ENCODE measurements around the gene SETD7. TPM values are rescaled to one million over a fixed set of nuclear protein-coding genes. Genes with fewer than 3 reads are reported as not detected.

Gene SETD7
- total RNA-seq, 6 experiments from 2014 or later, result 61.5 to 86.6 (median 67.9) TPM

- no peak for TF ChIP-seq CTCF (IDR thresholded peaks at IDR 0.05)
- H3K36me3 Mint-ChIP-seq (ENCODE audit: low read depth), result no peaks in the 10 kb centered on the region
- peaks cover 18% of the 10 kb centered on the region for H3K27me3 Mint-ChIP-seq (ENCODE audit: insufficient read depth)
- no peak overlapping the region for H3K27ac Mint-ChIP-seq
- H3K4me1 Mint-ChIP-seq (ENCODE audit: low read depth), result peaks cover 8% of the 10 kb centered on the region; the same call in 1 of the 2 replicates
- H3K4me3 Mint-ChIP-seq, result no peak overlapping the region
- H3K9me3 Mint-ChIP-seq, result no peaks in the 10 kb centered on the region
- no peak for DNase-seq
These were observed 12.4 kb upstream of the SETD7 start for GRCh38 chr4:139568206-139568955.

GRCh38 chr4:139567159-139567870, 11.3 kb upstream of the SETD7 start:
- no peak for DNase-seq
- peaks cover 12% of the 10 kb centered on the region for H3K27me3 Mint-ChIP-seq (ENCODE audit: insufficient read depth)
- no peaks in the 10 kb centered on the region for H3K36me3 Mint-ChIP-seq (ENCODE audit: low read depth)
- H3K9me3 Mint-ChIP-seq, result no peaks in the 10 kb centered on the region
- H3K4me3 Mint-ChIP-seq, result no peak overlapping the region
- no peak for TF ChIP-seq CTCF (IDR thresholded peaks at IDR 0.05)
- H3K27ac Mint-ChIP-seq, result no peak overlapping the region
- peaks cover 15% of the 10 kb centered on the region; the same call in 1 of the 2 replicates for H3K4me1 Mint-ChIP-seq (ENCODE audit: low read depth)

- Mint-ChIP-seq H3K4me3 (no peak overlapping the region), H3K4me1 (ENCODE audit: low read depth) (peaks cover 23% of the 10 kb centered on the region), H3K27ac (no peak overlapping the region), H3K36me3 (ENCODE audit: low read depth) (no peaks in the 10 kb centered on the region), H3K9me3 (no peaks in the 10 kb centered on the region), H3K27me3 (ENCODE audit: insufficient read depth) (peaks cover 18% of the 10 kb centered on the region)
- DNase-seq, result no peak
- TF ChIP-seq CTCF (IDR thresholded peaks at IDR 0.05), result peak; percentile 43
These were observed 8.5 kb upstream of the SETD7 start for GRCh38 chr4:139564502-139564901.

- no peak for TF ChIP-seq CTCF (IDR thresholded peaks at IDR 0.05)
- H3K27ac Mint-ChIP-seq, result no peak overlapping the region
- H3K4me3 Mint-ChIP-seq, result no peak overlapping the region
- H3K9me3 Mint-ChIP-seq, result no peaks in the 10 kb centered on the region
- H3K36me3 Mint-ChIP-seq (ENCODE audit: low read depth), result no peaks in the 10 kb centered on the region
- H3K27me3 Mint-ChIP-seq (ENCODE audit: insufficient read depth), result peaks cover 17% of the 10 kb centered on the region
- peaks cover 29% of the 10 kb centered on the region for H3K4me1 Mint-ChIP-seq (ENCODE audit: low read depth)
- no peak for DNase-seq
These were observed 7.5 kb upstream of the SETD7 start for GRCh38 chr4:139563515-139563914.

GRCh38 chr4:139562839-139563238, 6.8 kb upstream of the SETD7 start:
- Mint-ChIP-seq H3K9me3 (no peaks in the 10 kb centered on the region), H3K27ac (no peak overlapping the region), H3K4me1 (ENCODE audit: low read depth) (peaks cover 29% of the 10 kb centered on the region), H3K36me3 (ENCODE audit: low read depth) (no peaks in the 10 kb centered on the region), H3K4me3 (no peak overlapping the region), H3K27me3 (ENCODE audit: insufficient read depth) (peaks cover 15% of the 10 kb centered on the region)
- no peak for TF ChIP-seq CTCF (IDR thresholded peaks at IDR 0.05)
- DNase-seq, result no peak
